ENCODE results near the gene XPO6.

The XPO6 gene

DNA sequence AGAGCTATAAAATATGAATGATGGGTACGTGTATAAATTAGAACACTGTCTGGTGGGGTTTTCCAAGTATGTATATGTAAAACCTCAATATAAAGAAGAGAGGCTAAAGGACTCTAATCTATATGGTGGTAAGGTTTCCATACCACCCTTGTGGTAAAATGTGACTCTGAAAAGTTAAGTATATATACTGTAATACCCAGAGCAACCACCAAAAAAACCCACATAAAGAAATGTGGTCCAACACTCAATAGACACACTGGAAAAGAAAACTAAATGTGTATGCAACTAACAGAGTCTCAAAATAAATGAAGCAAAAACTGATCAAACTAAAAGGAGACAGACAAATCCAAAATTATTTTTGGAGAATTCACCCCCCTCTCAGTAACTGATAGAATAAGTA is 72.2 kb downstream of the XPO6 start:
- TF ChIP-seq, protein P1, sequence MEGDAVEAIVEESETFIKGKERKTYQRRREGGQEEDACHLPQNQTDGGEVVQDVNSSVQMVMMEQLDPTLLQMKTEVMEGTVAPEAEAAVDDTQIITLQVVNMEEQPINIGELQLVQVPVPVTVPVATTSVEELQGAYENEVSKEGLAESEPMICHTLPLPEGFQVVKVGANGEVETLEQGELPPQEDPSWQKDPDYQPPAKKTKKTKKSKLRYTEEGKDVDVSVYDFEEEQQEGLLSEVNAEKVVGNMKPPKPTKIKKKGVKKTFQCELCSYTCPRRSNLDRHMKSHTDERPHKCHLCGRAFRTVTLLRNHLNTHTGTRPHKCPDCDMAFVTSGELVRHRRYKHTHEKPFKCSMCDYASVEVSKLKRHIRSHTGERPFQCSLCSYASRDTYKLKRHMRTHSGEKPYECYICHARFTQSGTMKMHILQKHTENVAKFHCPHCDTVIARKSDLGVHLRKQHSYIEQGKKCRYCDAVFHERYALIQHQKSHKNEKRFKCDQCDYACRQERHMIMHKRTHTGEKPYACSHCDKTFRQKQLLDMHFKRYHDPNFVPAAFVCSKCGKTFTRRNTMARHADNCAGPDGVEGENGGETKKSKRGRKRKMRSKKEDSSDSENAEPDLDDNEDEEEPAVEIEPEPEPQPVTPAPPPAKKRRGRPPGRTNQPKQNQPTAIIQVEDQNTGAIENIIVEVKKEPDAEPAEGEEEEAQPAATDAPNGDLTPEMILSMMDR (conservative IDR thresholded peaks at IDR 0.05; ENCODE audit: low read depth, low read length) = no peak
- Histone ChIP-seq H3K4me3 (IDR thresholded peaks at IDR 0.05; ENCODE audit: insufficient read depth, low read depth, low read length) (no peak overlapping the region), H3K27me3 (ENCODE audit: insufficient read depth, low read depth) (no peaks in the 10 kb centered on the region), H4K20me1 (ENCODE audit: insufficient read depth) (0 out of 2 replicates have a peak, but pooled peaks cover 11% of the 10 kb centered on the region), H3K9ac (no peak overlapping the region), H3K4me1 (ENCODE audit: low read depth, poor library complexity, severe bottlenecking) (peaks cover 74% of the 10 kb centered on the region), H3K36me3 (ENCODE audit: insufficient read depth) (no peaks in the 10 kb centered on the region), H3K4me2 (peak overlapping the region; percentile 5; the same call in 1 of the 2 replicates), H2AFZ (ENCODE audit: low read depth) (no peak overlapping the region), H3K27ac (no peak overlapping the region), H3K79me2 (ENCODE audit: insufficient read depth, low read depth) (peaks cover 24% of the 10 kb centered on the region; the same call in 1 of the 2 replicates)

DNA sequence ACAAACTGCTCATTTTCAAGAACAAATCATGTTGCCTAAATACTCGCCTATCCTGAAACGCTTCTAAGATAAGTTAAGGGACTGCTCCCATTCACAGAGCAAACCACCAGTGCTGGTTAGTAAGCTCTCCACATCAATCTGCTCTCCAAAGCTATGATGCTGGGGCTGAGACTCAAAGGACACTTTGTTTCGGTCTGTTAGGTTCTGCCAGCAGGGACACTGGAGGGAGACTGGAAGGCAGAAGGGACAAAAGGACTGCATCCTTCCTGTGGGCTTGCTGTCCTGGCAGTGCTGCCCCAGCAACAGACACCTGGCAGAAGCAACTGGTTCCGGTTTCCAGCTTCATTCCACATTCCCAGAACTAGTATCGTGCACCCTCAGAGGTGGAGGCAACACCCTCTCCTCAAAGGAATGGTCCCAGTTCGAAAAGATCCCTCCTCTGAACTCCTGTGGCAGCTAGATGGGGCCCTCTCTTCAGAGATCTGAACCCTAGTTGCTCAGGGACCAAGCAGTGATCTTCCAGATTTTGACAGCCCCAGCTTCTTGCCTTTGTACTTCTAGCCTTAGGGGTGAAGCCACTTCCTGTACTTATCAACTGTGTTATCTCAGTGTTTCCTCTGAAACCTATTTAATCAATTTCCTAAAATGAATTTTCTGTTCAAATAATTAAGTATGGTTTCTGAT is 74.9 kb downstream of the XPO6 start:
- Histone ChIP-seq H3K4me2 (no peak overlapping the region), H4K20me1 (ENCODE audit: insufficient read depth) (0 out of 2 replicates have a peak, but pooled peaks cover 7% of the 10 kb centered on the region), H3K79me2 (ENCODE audit: insufficient read depth, low read depth) (peaks cover 20% of the 10 kb centered on the region; the same call in 1 of the 2 replicates), H3K36me3 (ENCODE audit: insufficient read depth) (peaks cover 2% of the 10 kb centered on the region; the same call in 1 of the 2 replicates), H3K27me3 (ENCODE audit: insufficient read depth, low read depth) (no peaks in the 10 kb centered on the region), H3K4me3 (IDR thresholded peaks at IDR 0.05; ENCODE audit: insufficient read depth, low read depth, low read length) (no peak overlapping the region), H2AFZ (ENCODE audit: low read depth) (no peak overlapping the region), H3K4me1 (ENCODE audit: low read depth, poor library complexity, severe bottlenecking) (peaks cover 48% of the 10 kb centered on the region), H3K9ac (no peak overlapping the region), H3K27ac (no peak overlapping the region)
- TF ChIP-seq, protein P1 (conservative IDR thresholded peaks at IDR 0.05; ENCODE audit: low read depth, low read length) = no peak

DNA sequence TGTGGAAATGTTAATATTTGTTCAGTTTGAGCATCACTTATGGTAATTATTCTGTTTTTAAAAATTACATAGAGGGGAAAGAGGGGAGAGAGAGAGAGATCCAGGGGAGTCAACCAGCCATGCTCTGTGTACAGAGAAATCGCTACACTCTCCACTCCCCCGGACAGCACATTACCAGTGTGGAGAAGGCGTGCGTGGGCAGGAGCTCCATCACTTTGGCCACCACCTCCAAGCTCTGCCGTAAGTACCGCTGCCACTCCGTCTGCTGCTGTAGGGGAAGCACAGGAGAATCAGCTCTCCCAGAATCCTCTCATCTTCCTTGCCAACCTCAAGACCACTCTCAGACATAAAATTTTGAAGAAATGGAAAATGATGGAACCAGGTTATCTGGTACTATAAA is 78.1 kb downstream of the XPO6 start:
- Histone ChIP-seq H4K20me1 (ENCODE audit: insufficient read depth) (no peaks in the 10 kb centered on the region), H3K27ac (no peak overlapping the region), H3K9ac (no peak overlapping the region), H3K27me3 (ENCODE audit: insufficient read depth, low read depth) (no peaks in the 10 kb centered on the region), H3K4me2 (no peak overlapping the region), H3K4me1 (ENCODE audit: low read depth, poor library complexity, severe bottlenecking) (peaks cover 29% of the 10 kb centered on the region), H2AFZ (ENCODE audit: low read depth) (no peak overlapping the region), H3K79me2 (ENCODE audit: insufficient read depth, low read depth) (peaks cover 9% of the 10 kb centered on the region; the same call in 1 of the 2 replicates), H3K4me3 (IDR thresholded peaks at IDR 0.05; ENCODE audit: insufficient read depth, low read depth, low read length) (no peak overlapping the region), H3K36me3 (ENCODE audit: insufficient read depth) (peaks cover 2% of the 10 kb centered on the region; the same call in 1 of the 2 replicates)
- TF ChIP-seq, protein P1 (conservative IDR thresholded peaks at IDR 0.05; ENCODE audit: low read depth, low read length) = no peak

DNA sequence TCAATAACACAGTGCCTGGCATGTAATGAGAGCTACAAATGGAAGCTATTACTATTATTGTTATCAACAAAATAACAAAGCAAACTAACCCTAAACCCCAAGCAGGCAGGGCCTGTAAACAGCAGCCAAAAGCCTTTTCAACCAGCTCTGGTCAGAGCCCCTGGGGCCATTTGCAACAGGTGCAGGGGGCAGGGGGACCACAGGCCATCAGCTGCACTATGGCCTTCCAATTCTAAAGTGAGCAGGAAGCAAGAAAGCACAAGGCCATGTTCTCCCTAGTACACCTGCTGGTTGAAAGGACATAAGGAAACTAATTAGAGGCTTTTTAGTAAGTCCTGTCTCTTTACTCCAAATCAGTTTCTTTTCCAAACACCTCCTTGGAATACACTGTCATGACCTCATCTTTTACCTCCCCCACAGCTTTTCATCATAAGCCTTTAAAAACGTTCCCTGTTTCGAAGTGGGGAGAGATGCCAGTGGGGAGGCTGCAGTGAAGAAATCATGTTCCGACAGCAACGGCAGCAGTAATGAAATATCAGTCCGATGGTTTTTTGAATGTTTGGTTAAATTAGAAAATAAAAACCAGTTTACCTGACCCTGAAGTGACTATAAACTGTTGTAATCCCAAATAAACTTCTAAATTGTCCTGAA is 79.9 kb downstream of the XPO6 start:
- no peak overlapping the region for H3K4me3 ChIP-seq (IDR thresholded peaks at IDR 0.05; ENCODE audit: insufficient read depth, low read depth, low read length)
- no peak overlapping the region for H3K4me2 ChIP-seq
- no peak overlapping the region for H3K9ac ChIP-seq
- H3K4me1 ChIP-seq (ENCODE audit: low read depth, poor library complexity, severe bottlenecking) = peaks cover 14% of the 10 kb centered on the region
- H3K27ac ChIP-seq = no peak overlapping the region
- H3K27me3 ChIP-seq (ENCODE audit: insufficient read depth, low read depth) = no peaks in the 10 kb centered on the region
- H4K20me1 ChIP-seq (ENCODE audit: insufficient read depth) = no peaks in the 10 kb centered on the region
- peaks cover 2% of the 10 kb centered on the region; the same call in 1 of the 2 replicates for H3K36me3 ChIP-seq (ENCODE audit: insufficient read depth)
- no peaks in the 10 kb centered on the region for H3K79me2 ChIP-seq (ENCODE audit: insufficient read depth, low read depth)
- no peak overlapping the region for H2AFZ ChIP-seq (ENCODE audit: low read depth)
- TF ChIP-seq, protein P1 (conservative IDR thresholded peaks at IDR 0.05; ENCODE audit: low read depth, low read length) = no peak
